ENCODE data around the gene DSG1.

DNA sequence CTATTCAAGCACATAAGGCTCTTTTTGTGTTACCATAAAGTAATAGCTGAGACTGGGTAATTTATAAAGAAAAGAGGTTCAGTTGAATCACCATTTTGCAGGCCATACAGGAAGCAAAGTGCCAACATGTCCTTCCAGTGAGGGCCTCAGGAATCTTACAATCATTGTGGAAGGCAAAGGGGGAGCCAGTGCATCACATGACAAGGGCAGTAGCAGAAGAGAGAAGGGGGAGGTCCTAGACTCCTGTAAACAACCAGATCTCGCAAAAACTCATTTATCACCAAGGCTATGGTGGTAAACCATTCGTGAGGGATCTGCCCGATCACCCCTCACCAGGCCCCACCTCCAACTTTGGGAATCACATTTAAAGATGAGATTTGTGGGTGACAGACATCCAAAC lies 75.3 kb downstream of the DSG1 start:
- TF ChIP-seq, protein P1, sequence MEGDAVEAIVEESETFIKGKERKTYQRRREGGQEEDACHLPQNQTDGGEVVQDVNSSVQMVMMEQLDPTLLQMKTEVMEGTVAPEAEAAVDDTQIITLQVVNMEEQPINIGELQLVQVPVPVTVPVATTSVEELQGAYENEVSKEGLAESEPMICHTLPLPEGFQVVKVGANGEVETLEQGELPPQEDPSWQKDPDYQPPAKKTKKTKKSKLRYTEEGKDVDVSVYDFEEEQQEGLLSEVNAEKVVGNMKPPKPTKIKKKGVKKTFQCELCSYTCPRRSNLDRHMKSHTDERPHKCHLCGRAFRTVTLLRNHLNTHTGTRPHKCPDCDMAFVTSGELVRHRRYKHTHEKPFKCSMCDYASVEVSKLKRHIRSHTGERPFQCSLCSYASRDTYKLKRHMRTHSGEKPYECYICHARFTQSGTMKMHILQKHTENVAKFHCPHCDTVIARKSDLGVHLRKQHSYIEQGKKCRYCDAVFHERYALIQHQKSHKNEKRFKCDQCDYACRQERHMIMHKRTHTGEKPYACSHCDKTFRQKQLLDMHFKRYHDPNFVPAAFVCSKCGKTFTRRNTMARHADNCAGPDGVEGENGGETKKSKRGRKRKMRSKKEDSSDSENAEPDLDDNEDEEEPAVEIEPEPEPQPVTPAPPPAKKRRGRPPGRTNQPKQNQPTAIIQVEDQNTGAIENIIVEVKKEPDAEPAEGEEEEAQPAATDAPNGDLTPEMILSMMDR (IDR thresholded peaks at IDR 0.05; ENCODE audit: low read length) = no peak
- TF ChIP-seq EZH2 (optimal IDR thresholded peaks at IDR 0.05; ENCODE audit: low read depth, low read length) (no peak), EZH2phosphoT487 (IDR thresholded peaks at IDR 0.05; ENCODE audit: low read length) (no peak)
